ENCODE results near the gene PXN.
"Not testable (repeated sequence)": the region's sequence is repeated elsewhere in the genome, so short reads cannot be mapped to it uniquely, and the experiment has no call there.

PXN gene

DNA sequence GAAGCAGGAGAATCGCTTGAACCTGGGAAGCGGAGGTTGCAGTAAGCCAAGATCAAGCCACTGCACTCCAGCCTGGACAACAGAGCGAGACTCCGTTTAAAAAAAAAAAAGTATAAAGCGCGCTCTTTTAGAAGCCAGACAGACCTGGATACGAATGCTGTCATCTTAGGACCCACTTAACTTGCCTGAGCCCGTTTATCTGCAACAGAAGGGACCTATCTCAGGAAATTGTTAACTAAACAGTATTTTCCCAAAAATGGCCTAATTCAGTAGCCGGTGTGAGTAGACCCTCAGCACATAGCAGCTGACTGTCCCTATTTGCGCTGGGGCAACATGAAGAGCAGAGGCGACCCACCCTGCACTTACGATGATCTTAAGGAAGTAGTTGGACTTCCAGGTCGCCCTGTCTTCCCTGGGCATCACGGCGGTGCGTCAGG is 65.1 kb downstream of the PXN start:
- TF ChIP-seq, protein P1, sequence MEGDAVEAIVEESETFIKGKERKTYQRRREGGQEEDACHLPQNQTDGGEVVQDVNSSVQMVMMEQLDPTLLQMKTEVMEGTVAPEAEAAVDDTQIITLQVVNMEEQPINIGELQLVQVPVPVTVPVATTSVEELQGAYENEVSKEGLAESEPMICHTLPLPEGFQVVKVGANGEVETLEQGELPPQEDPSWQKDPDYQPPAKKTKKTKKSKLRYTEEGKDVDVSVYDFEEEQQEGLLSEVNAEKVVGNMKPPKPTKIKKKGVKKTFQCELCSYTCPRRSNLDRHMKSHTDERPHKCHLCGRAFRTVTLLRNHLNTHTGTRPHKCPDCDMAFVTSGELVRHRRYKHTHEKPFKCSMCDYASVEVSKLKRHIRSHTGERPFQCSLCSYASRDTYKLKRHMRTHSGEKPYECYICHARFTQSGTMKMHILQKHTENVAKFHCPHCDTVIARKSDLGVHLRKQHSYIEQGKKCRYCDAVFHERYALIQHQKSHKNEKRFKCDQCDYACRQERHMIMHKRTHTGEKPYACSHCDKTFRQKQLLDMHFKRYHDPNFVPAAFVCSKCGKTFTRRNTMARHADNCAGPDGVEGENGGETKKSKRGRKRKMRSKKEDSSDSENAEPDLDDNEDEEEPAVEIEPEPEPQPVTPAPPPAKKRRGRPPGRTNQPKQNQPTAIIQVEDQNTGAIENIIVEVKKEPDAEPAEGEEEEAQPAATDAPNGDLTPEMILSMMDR (IDR thresholded peaks at IDR 0.05; ENCODE audit: low read depth, low read length, missing control alignments) = no peak
- H3K4me3 ChIP-seq (ENCODE audit: low read depth, low read length) = peak overlapping the region; percentile 98
- DNase-seq = no peak
- H3K27me3 ChIP-seq (replicated peaks) = no peaks in the 10 kb centered on the region
- H3K27ac ChIP-seq = peak overlapping the region; percentile 87
- in situ Hi-C loops (cut with HindIII; ENCODE audit: low pct_ligation_motif_present, low sequenced_read_pairs) = no loop called here
- peaks cover 53% of the 10 kb centered on the region for H3K36me3 ChIP-seq (replicated peaks)

DNA sequence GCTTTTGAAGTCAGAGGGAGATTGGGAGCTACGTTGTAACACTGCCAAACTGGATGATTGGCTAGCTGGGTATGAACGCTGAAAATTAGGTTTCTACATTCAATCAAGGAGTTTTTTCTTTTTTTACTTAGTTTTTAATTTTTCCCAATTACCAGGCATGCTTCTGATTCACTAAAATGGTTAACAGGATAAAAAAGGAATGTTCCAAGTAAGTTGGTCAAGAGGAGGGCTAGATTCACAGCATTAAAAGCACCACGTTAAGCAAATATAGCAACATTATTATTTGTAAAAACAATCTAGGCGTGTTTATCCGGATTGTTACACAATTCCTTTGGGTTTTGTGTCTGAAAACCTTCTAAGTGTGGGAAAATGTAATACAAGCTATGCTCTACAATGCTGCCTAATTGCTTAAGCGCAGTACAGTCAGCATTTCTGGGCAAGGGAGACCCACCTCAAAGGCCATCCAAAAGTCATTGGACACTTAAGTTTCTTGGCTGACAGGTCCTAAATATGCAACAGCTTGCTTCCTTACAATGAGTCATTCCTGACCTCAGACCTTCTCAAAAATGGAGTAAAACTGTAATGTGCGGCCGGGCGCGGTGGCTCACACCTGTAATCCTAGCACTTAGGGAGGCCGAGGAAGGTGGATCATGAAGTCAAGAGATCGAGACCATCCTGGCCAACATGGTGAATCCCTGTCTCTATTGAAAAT is 65.8 kb downstream of the PXN start:
- TF ChIP-seq, protein P1 (IDR thresholded peaks at IDR 0.05; ENCODE audit: low read depth, low read length, missing control alignments) = no peak
- Histone ChIP-seq H3K27me3 (replicated peaks) (no peaks in the 10 kb centered on the region), H3K27ac (peak overlapping the region; percentile 87), H3K36me3 (replicated peaks) (peaks cover 53% of the 10 kb centered on the region), H3K4me3 (ENCODE audit: low read depth, low read length) (peak overlapping the region; percentile 98)
- in situ Hi-C loops (cut with HindIII; ENCODE audit: low pct_ligation_motif_present, low sequenced_read_pairs) = no loop called here
- peak; percentile 27 for DNase-seq

DNA sequence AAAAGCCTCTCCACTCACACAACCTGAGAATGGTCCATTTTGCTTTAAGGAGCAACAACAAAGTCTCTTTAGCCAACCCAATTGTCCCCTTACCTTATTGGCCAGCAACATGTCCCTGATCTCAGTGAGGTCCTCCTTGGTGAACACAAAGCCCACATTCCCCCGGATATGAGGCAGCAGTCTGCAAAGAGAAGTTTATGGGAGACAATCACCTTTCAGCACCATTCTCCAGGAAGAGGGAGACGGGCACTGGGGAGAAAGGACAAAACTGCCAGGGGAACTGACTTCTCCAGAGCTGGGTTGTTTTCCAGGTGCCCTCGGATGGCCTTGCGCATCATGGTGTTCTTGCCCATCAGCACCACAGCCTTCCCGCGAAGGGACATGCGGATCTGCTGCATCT is 66.5 kb downstream of the PXN start:
- in situ Hi-C loops (cut with HindIII; ENCODE audit: low pct_ligation_motif_present, low sequenced_read_pairs) = no loop called here
- peak overlapping the region; percentile 98 for H3K4me3 ChIP-seq (ENCODE audit: low read depth, low read length)

DNA sequence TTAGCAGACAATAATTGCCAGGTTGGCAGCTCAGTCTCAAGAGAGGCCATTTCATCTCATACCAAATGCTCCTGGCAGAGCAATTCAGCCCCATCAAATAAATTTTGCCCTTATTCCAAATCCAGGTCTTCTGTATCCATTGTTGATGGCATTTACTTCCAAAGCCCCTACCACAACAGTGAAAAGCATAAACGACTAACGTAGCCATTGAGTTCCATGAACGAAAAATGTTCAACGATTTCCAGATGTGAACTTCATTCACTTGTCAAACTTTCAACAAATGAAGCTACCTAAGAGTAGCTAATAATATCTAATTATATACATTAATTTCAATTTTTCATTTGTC is 68.0 kb downstream of the PXN start:
- in situ Hi-C loops (cut with HindIII; ENCODE audit: low pct_ligation_motif_present, low sequenced_read_pairs) = no loop called here

More for the DNA sequence above, 66.5 kb downstream of the PXN start:
- Histone ChIP-seq H3K27me3 (replicated peaks) (no peaks in the 10 kb centered on the region), H3K27ac (no peak overlapping the region), H3K36me3 (replicated peaks) (peaks cover 53% of the 10 kb centered on the region)
- TF ChIP-seq, protein P1 (IDR thresholded peaks at IDR 0.05; ENCODE audit: low read depth, low read length, missing control alignments) = no peak
- no peak for DNase-seq

DNA sequence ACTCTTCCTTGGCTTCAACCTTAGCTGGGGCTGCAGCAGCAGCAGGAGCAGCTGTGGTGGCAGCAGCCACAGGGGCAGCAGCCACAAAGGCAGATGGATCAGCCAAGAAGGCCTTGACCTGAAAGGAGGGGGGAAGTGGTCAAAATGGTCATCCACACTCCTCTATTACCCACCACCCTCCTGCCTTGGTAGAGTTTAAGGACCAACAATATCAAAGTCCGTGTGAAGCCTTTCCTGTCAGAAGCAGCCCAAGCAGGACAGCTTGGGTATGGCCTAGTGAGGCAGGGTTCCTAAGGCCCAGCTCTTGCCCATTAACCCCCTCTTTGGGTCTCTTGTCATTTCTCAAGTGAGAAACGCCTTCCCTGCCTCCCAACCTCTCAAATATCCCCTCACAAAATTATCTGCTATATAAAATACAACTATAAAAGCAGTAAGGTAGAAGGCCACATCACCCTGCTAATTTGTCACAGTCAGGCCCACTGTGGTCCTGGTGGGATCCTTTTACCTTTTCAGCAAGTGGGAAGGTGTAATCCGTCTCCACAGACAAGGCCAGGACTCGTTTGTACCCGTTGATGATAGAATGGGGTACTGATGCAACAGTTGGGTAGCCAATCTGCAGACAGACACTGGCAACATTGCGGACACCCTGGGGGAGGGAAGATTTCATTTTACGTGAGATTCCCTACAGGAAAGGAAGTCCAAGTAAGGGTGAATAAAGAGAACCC is 68.6 kb downstream of the PXN start:
- H3K27me3 ChIP-seq (replicated peaks); DNase-seq; H3K27ac ChIP-seq; in situ Hi-C loops (cut with HindIII; ENCODE audit: low pct_ligation_motif_present, low sequenced_read_pairs): not testable (repeated sequence)
- H3K4me3 ChIP-seq (ENCODE audit: low read depth, low read length) = peak overlapping the region; percentile 3
- H3K36me3 ChIP-seq (replicated peaks) = peaks cover 53% of the 10 kb centered on the region

More for the DNA sequence above, 68.0 kb downstream of the PXN start:
- DNase-seq = no peak
- Histone ChIP-seq H3K4me3 (ENCODE audit: low read depth, low read length) (no peak overlapping the region), H3K27me3 (replicated peaks) (no peaks in the 10 kb centered on the region), H3K27ac (no peak overlapping the region), H3K36me3 (replicated peaks) (peaks cover 53% of the 10 kb centered on the region)
- TF ChIP-seq, protein P1 (IDR thresholded peaks at IDR 0.05; ENCODE audit: low read depth, low read length, missing control alignments) = no peak

DNA sequence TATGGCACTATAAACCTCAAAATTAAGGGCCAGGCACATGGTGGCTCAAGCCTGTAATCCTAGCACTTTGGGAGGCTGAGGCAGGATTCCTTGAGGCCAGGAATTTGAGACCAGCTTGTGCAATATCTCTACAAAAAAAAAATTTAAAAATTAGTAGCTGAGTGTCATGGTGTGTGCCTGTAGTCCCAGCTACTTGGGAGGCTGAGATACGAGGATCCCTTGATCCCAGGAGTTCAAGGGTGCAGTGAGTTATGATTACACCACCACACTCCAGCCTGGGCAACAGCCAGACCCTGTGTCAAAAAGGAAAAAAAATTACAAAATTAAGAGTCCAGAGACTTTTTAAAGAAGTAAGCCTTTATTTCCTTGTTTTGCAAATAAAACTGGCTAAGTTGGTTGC is 69.2 kb downstream of the PXN start:
- peaks cover 53% of the 10 kb centered on the region for H3K36me3 ChIP-seq (replicated peaks)
- H3K4me3 ChIP-seq (ENCODE audit: low read depth, low read length) = no peak overlapping the region

More for the DNA sequence above, 69.2 kb downstream of the PXN start:
- TF ChIP-seq, protein P1 (IDR thresholded peaks at IDR 0.05; ENCODE audit: low read depth, low read length, missing control alignments) = no peak
- DNase-seq = no peak
- H3K27me3 ChIP-seq (replicated peaks) = no peaks in the 10 kb centered on the region
- in situ Hi-C loops (cut with HindIII; ENCODE audit: low pct_ligation_motif_present, low sequenced_read_pairs) = no loop called here
- peak overlapping the region; percentile 92 for H3K27ac ChIP-seq
